Sigmoid colon (tissue), 7 donors: ENCODE results near the gene LCAT. TPM values are rescaled to one million over a fixed set of nuclear protein-coding genes. Genes with fewer than 3 reads are reported as not detected.

Experiments used
- DNase-seq: peaks from one replicate; pipeline ENCODE4 v3.0.0-alpha.2; 2019
- H3K27ac ChIP-seq, 4 donors: fragments of 200-600 bp; sonication (generic); one replicate each; pipeline ENCODE4 v1.5.1; 2016 to 2019; ENCODE audit warnings: mild to moderate bottlenecking in 1 of 4
- H3K27me3 ChIP-seq, 3 donors: fragments of 200-600 bp; sonication (generic); one replicate each; pipeline ENCODE4 v1.5.1; 2019; ENCODE audit warnings: mild to moderate bottlenecking in 1 of 3
- H3K36me3 ChIP-seq, 4 donors: fragments of 200-600 bp; sonication (generic); one replicate each; pipeline ENCODE4 v1.5.1; 2016 to 2019
- H3K4me1 ChIP-seq, 4 donors: fragments of 200-600 bp; sonication (generic); one replicate each; pipeline ENCODE4 v1.5.1; 2017 to 2019
- H3K4me3 ChIP-seq, 4 donors: fragments of 200-600 bp; sonication (generic); one replicate each; pipeline ENCODE4 v1.5.1; 2017 to 2019; ENCODE audit warnings: mild to moderate bottlenecking in 2 of 4, moderate library complexity in 1 of 4
- H3K9me3 ChIP-seq, 4 donors: fragments of 200-600 bp in 3 of 4; sonication (generic) in 3 of 4; one replicate each; pipeline versions ENCODE4 v1.5.1 to v1.6.1; 2013 to 2019
- EP300 ChIP-seq, 4 donors: sonication (generic); formaldehyde crosslinking; IDR thresholded peaks; one replicate each; pipeline ENCODE4 v1.6.1; 2017; ENCODE audit warnings: antibody characterized with exemption in 4 of 4
- POLR2A ChIP-seq, 2 donors: fragments of 450-650 bp; IDR thresholded peaks; one replicate each; pipeline ENCODE4 v1.6.1; 2016; ENCODE audit warnings: antibody characterized with exemption in 2 of 2, mild to moderate bottlenecking in 2 of 2, moderate library complexity in 2 of 2
- POLR2AphosphoS5 ChIP-seq, 4 donors: sonication (generic); formaldehyde crosslinking; IDR thresholded peaks; one replicate each; pipeline ENCODE4 v1.6.1; 2017; ENCODE audit warnings: antibody characterized with exemption in 4 of 4
- WGBS, 2 donors: extraction: QIAGEN DNeasy Blood & Tissue Kit; methylation state at CpG; one replicate each; pipeline ENCODE4 v1.1.7; 2013; 5-methylcytosine and 5-hydroxymethylcytosine counted together
- intact Hi-C: fragments of 100-400 bp; cut with DNase I; formaldehyde crosslinking; loops from one replicate; pipeline ENCODE4 v1.15.1; 2023
- polyA plus RNA-seq, 3 donors: library from polyadenylated mRNA; stranded (reverse); fragments of 200-250 nt; gene quantifications; one replicate each; pipeline ENCODE4 v1.2.3, GENCODE V29; 2013
- total RNA-seq, 4 donors: library from RNA; depleted of rRNA; stranded (reverse); fragments of >200 nt; gene quantifications; one replicate each; pipeline ENCODE4 v1.1.0, GENCODE V29; 2016
- TF ChIP-seq, protein P1 (sequence below), 4 experiments: fragments of 450-650 bp in 3 of 4; fragments of 200-600 bp in 1 of 4; IDR thresholded peaks; one replicate each; pipeline ENCODE4 v1.5.1; 2016 to 2019; ENCODE audit warnings: antibody characterized with exemption in 4 of 4, mild to moderate bottlenecking in 3 of 4, moderate library complexity in 2 of 4
- donor health status: healthy with polysubstance abuse.
- donor health status: Bipolar disorder and iron deficiency.
- donor health status: healthy.

Gene LCAT
- total and polyA plus RNA-seq, 7 donors, result 0.60 to 31.0 (median 10.4) TPM

DNA sequence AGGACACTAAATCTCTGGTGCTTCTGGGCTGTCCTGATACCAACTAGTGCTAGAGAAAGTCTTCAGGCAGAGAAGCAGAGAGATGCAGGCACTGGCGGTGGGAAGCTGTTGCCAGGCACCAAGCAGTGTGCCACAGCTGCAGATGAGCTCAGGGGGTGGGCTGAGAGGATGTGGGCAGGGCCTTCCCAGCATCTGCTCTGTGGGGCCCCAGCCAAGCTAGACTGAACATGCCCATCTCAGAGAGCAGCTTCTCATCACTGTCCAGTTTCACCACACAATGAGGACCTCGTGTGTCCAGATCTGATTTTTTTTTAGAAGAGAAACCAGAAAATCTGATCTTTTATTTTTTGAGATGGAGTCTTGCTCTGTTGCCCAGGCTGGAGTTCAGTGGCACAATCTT, 33.8 kb downstream of the LCAT start:
- whole genome bisulfite sequencing, 2 donors, result 59 to 74% methylated on average over 2 of the region's 2 CpGs
- Histone ChIP-seq H3K9me3 (no peaks in the 10 kb centered on the region), H3K27ac (no peak overlapping the region), H3K4me1 (peaks cover 0 to 4% (median 0%) of the 10 kb centered on the region in 4 donors), H3K36me3 (peaks cover 0 to 47% (median 20%) of the 10 kb centered on the region in 4 donors), H3K27me3 (no peaks in the 10 kb centered on the region), H3K4me3 (no peak overlapping the region)
- DNase-seq, result no peak
- TF ChIP-seq POLR2AphosphoS5 (IDR thresholded peaks at IDR 0.05) (no peak), POLR2A (IDR thresholded peaks at IDR 0.05) (no peak), EP300 (IDR thresholded peaks at IDR 0.05) (no peak)
- TF ChIP-seq, protein P1, sequence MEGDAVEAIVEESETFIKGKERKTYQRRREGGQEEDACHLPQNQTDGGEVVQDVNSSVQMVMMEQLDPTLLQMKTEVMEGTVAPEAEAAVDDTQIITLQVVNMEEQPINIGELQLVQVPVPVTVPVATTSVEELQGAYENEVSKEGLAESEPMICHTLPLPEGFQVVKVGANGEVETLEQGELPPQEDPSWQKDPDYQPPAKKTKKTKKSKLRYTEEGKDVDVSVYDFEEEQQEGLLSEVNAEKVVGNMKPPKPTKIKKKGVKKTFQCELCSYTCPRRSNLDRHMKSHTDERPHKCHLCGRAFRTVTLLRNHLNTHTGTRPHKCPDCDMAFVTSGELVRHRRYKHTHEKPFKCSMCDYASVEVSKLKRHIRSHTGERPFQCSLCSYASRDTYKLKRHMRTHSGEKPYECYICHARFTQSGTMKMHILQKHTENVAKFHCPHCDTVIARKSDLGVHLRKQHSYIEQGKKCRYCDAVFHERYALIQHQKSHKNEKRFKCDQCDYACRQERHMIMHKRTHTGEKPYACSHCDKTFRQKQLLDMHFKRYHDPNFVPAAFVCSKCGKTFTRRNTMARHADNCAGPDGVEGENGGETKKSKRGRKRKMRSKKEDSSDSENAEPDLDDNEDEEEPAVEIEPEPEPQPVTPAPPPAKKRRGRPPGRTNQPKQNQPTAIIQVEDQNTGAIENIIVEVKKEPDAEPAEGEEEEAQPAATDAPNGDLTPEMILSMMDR (IDR thresholded peaks at IDR 0.05), result no peak
- intact Hi-C loops, result no loop called here

DNA sequence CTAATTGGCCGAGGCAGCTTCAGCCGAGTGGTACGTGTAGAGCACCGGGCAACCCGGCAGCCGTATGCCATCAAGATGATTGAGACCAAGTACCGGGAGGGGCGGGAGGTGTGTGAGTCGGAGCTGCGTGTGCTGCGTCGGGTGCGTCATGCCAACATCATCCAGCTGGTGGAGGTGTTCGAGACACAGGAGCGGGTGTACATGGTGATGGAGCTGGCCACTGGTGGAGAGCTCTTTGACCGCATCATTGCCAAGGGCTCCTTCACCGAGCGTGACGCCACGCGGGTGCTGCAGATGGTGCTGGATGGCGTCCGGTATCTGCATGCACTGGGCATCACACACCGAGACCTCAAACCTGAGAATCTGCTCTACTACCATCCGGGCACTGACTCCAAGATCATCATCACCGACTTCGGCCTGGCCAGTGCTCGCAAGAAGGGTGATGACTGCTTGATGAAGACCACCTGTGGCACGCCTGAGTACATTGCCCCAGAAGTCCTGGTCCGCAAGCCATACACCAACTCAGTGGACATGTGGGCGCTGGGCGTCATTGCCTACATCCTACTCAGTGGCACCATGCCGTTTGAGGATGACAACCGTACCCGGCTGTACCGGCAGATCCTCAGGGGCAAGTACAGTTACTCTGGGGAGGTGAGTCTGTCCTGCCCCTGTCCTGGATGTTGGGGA, 34.7 kb downstream of the LCAT start:
- no peak for DNase-seq
- 97% methylated on average over 36 of the region's 36 CpGs for WGBS, 2 donors
- Histone ChIP-seq H3K27ac (no peak overlapping the region), H3K27me3 (no peaks in the 10 kb centered on the region), H3K36me3 (peaks cover 0 to 47% (median 20%) of the 10 kb centered on the region in 4 donors), H3K9me3 (no peaks in the 10 kb centered on the region), H3K4me3 (no peak overlapping the region), H3K4me1 (peaks cover 0 to 4% (median 0%) of the 10 kb centered on the region in 4 donors)
- TF ChIP-seq EP300 (IDR thresholded peaks at IDR 0.05) (no peak), POLR2AphosphoS5 (IDR thresholded peaks at IDR 0.05) (no peak)
- TF ChIP-seq, protein P1 (IDR thresholded peaks at IDR 0.05), result no peak
- intact Hi-C loops, result no loop called here

DNA sequence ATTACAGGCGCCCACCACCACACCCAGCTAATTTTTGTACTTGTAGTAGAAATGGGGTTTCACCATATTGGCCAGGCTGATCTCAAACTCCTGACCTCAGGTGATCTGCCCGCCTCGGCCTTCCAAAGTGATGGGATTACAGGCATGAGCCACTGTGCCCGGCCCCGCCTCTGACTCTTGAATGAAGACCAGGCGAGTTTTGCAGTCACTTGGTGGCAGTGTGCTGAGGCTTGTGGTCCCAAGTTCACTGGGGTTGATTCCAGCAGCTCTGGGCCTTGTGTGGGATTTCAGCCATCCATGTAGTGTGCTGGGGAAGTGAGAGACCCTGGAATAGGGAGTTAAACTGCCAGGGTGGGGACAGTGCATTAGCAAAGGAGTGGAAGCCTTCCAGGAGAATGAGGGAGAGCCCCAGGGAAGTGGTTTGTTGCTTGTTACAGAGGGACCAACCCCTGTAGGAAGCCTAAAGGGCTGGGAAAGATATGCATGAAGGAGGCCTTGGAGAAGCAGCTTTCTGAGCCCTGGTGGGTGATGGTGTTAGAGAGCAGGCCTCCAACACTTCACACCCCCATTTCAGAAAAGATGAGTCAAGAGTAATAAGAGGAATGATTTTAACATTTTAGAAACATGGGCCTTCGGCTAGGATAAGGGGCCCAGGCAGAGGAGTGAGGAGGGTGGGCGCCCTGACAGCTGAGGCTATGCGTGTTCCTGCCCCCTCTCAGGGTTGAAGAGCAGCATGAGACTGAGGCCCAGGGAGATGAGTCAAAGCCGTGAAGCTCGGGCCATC, 36.3 kb downstream of the LCAT start:
- peaks cover 0 to 4% (median 0%) of the 10 kb centered on the region in 4 donors for H3K4me1 ChIP-seq
- TF ChIP-seq, protein P1 (IDR thresholded peaks at IDR 0.05), result no peak
- no peak for TF ChIP-seq EP300 (IDR thresholded peaks at IDR 0.05)
- no peak for TF ChIP-seq POLR2AphosphoS5 (IDR thresholded peaks at IDR 0.05)
- no peak for TF ChIP-seq POLR2A (IDR thresholded peaks at IDR 0.05)
- H3K27ac ChIP-seq, result no peak overlapping the region
- WGBS, 2 donors, result 92% methylated on average over 11 of the region's 11 CpGs
- H3K9me3 ChIP-seq, result no peaks in the 10 kb centered on the region
- H3K27me3 ChIP-seq, result no peaks in the 10 kb centered on the region
- intact Hi-C loops, result no loop called here
- no peak overlapping the region for H3K4me3 ChIP-seq
- H3K36me3 ChIP-seq, result peaks cover 0 to 47% (median 19%) of the 10 kb centered on the region in 4 donors
- DNase-seq, result no peak

DNA sequence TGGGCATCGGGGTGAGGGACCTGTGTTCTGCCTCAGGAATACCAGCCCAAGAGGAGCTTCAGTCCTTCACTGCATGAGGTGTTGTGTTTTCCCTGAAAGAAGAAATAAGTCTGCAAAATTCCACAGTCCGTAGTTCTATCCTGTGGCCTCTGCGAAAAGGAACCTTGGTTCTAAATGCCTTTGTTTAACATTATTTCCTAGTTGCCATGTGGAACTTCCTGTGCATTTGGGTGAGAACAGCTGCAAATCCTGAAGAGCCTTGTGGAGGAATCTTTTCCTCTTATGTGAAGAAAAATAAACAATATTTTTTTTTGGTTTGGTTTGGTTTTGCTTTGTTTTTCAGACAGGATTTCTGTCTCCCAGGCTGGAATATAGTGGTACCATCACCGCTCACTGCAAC, 41.1 kb downstream of the LCAT start:
- 83 to 88% methylated on average over 4 of the region's 4 CpGs for WGBS, 2 donors
- Histone ChIP-seq H3K27ac (no peak overlapping the region), H3K9me3 (no peaks in the 10 kb centered on the region), H3K4me1 (no peaks in the 10 kb centered on the region), H3K36me3 (peaks cover 0 to 11% (median 0%) of the 10 kb centered on the region in 4 donors), H3K4me3 (no peak overlapping the region), H3K27me3 (no peaks in the 10 kb centered on the region)
- DNase-seq, result no peak
- TF ChIP-seq POLR2A (IDR thresholded peaks at IDR 0.05) (no peak), EP300 (IDR thresholded peaks at IDR 0.05) (no peak), POLR2AphosphoS5 (IDR thresholded peaks at IDR 0.05) (no peak)
- TF ChIP-seq, protein P1 (IDR thresholded peaks at IDR 0.05), result no peak
- intact Hi-C loops, result no loop called here
